ENCODE measurements around the gene SRI.
"Not testable (repeated sequence)": the region's sequence is repeated elsewhere in the genome, so short reads cannot be mapped to it uniquely, and the experiment has no call there.

Gene SRI

DNA sequence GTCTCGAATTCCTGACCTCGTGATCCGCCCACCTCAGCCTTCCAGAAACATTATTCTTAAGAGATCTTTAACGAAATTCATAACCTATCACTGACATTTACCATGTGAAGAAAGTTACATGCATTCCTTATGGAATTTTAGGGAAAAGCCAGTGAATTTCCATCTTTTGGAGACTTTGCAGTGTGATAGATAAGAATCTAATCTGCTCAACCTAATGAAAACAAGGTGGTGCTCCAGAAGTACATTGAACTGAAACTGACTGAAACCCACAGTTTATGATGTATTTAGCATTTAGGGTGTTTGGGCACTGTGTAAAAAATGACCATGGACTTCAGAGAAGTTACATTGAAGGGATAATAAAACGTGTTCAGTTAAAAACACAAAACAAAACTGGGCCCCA is 43.6 kb downstream of the SRI start:
- DNase-seq (ENCODE audit: low read depth): no peak

GRCh38 chr7:88172842-88173241 is 47.0 kb downstream of the SRI start:
- DNase-seq (ENCODE audit: low read depth): no peak

DNA sequence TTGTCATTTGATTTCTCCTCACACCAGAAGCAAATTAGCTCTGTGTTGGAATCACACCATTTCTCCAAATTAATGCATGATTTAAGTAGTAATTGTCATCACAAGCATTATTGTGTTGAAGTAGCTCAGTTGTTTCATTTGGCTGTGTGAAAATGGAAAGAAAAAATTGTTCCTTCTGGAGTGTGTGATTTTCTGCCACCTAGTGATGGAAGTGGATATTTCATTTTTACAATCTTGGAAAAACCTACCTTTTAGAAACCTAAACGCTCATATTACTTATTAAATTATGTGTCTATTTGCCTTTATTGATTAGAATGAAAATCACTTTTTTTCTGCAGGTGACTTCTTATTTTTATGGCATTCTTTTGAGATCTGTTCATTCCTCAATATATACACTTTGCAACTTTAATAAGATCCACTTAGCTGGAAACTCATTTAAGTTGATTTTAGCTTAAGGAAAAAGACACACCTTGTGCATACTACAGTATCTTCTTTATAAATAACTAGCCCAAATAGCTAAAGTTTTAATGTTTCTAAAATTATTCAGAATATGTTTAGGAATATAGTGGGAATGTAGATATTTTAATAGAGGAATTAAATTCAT is 50.0 kb downstream of the SRI start:
- DNase-seq (ENCODE audit: low read depth): no peak

- no peak for DNase-seq (ENCODE audit: low read depth)
Observed at GRCh38 chr7:88167721-88168120, 52.1 kb downstream of the SRI start.

GRCh38 chr7:88167223-88167622 is 52.6 kb downstream of the SRI start:
- no peak for DNase-seq (ENCODE audit: low read depth)

GRCh38 chr7:88165697-88166096 is 54.1 kb downstream of the SRI start:
- no peak for DNase-seq (ENCODE audit: low read depth)

DNA sequence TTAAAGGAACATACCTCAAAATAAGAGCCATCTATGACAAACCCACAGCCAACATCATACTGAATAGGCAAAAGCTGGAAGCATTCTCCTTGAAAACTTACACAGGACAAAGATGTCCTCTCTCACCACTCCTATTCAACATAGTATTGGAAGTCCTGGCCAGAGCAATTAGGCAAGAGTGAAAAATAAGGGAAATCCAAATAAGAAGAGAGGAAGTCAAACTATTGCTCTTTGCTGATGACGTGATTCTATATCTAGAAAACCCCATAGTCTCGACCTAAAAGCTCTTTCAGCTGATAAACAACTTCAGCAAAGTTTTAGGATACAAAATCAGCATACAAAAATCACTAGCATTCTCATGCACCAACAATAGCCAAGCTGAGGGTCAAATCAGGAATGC is 60.1 kb downstream of the SRI start:
- not testable (repeated sequence) for DNase-seq (ENCODE audit: low read depth)

DNA sequence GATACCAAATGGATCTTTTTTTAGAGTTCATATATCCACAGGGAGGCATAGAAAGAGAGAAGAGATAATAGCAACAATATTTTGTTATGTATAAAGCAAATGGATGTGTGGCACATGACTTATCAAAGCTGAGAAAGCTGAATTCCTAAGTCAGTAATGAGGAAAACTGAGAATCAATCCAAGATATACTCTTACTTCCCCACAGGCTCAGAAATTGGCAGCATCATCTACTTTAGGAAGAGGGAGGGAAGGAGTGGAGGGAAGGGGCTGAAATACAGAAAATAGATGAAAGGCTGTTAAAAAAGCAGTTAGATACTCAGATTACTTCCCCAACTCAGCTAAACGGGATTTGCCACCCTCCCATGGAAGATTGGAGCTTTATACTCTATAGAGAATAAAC is 63.5 kb downstream of the SRI start:
- DNase-seq (ENCODE audit: low read depth): no peak

DNA sequence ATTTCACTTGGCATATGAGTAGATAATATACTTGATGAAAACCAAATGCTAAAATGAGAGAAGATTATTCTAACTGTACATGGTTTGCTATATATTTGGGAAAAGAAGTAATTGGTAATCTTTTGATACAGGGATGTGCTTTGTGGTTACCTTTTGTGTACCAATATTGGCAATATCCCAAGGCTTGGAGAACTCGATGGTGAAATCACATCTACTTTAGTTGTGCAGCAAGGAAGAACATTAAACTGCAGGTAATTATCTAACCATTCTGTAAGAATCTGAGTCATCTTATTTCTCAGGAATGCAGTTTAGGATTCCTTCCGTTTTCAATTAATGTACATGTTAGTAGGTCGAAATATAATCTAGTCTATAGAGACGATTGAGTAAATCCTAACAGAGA is 64.1 kb downstream of the SRI start:
- no peak for DNase-seq (ENCODE audit: low read depth)
